ENCODE measurements around the gene ATXN7L1. TPM values are rescaled to one million over a fixed set of nuclear protein-coding genes. Genes with fewer than 3 reads are reported as not detected.

ATXN7L1 gene
- total RNA-seq, 1 experiment from 2014 or later: 29.9 TPM

- H3K27me3 ChIP-seq (replicated peaks; ENCODE audit: insufficient read depth, low read depth, low read length, poor library complexity): no peaks in the 10 kb centered on the region
- ChIA-PET POLR2A (ENCODE audit: low non-redundant PET) (no interaction called here), CTCF (interaction anchor here (0.5 kb wide), 1 partner anchor 258 kb away, joined by 8 read pairs; no protein-coding TSS in a partner anchor)
- peaks cover 14% of the 10 kb centered on the region for H3K36me3 ChIP-seq (ENCODE audit: insufficient read depth, low read length, poor library complexity, severe bottlenecking)
- DNase-seq (ENCODE audit: low spot score): no peak
- intact Hi-C loops (cut with micrococcal nuclease; ENCODE audit: unreplicated experiment): no loop called here
- BruUV-seq (replicated peaks): no TSS peak
- peaks cover 4% of the 10 kb centered on the region for H3K9me3 ChIP-seq (ENCODE audit: low read depth, low read length, poor library complexity, severe bottlenecking)
- H3K4me3 ChIP-seq (ENCODE audit: low read depth, low read length, poor library complexity, severe bottlenecking): no peak overlapping the region
- no peak for TF ChIP-seq EZH2 (IDR thresholded peaks at IDR 0.05; ENCODE audit: borderline replicate concordance, low read depth, low read length, poor library complexity, severe bottlenecking)
- TF ChIP-seq CTCF (conservative IDR thresholded peaks at IDR 0.05; ENCODE audit: low read depth, low read length): no peak
- H3K4me1 ChIP-seq (ENCODE audit: insufficient read depth, low read length, poor library complexity, severe bottlenecking): no peaks in the 10 kb centered on the region
- no peak overlapping the region for H3K27ac ChIP-seq (ENCODE audit: low read depth, low read length, poor library complexity, severe bottlenecking)
Measured at GRCh38 chr7:105906695-105907094, 30.3 kb upstream of the ATXN7L1 start.

GRCh38 chr7:105905910-105906568, 29.6 kb upstream of the ATXN7L1 start:
- intact Hi-C loops (cut with micrococcal nuclease; ENCODE audit: unreplicated experiment): no loop called here
- Histone ChIP-seq H3K4me1 (ENCODE audit: insufficient read depth, low read length, poor library complexity, severe bottlenecking) (no peaks in the 10 kb centered on the region), H3K27me3 (replicated peaks; ENCODE audit: insufficient read depth, low read depth, low read length, poor library complexity) (no peaks in the 10 kb centered on the region), H3K27ac (ENCODE audit: low read depth, low read length, poor library complexity, severe bottlenecking) (no peak overlapping the region), H3K4me3 (ENCODE audit: low read depth, low read length, poor library complexity, severe bottlenecking) (no peak overlapping the region), H3K9me3 (ENCODE audit: low read depth, low read length, poor library complexity, severe bottlenecking) (peaks cover 2% of the 10 kb centered on the region), H3K36me3 (ENCODE audit: insufficient read depth, low read length, poor library complexity, severe bottlenecking) (peaks cover 9% of the 10 kb centered on the region)
- no peak for TF ChIP-seq CTCF (conservative IDR thresholded peaks at IDR 0.05; ENCODE audit: low read depth, low read length)
- TF ChIP-seq EZH2 (IDR thresholded peaks at IDR 0.05; ENCODE audit: borderline replicate concordance, low read depth, low read length, poor library complexity, severe bottlenecking): no peak
- ChIA-PET POLR2A (ENCODE audit: low non-redundant PET) (no interaction called here), CTCF (no interaction called here)
- BruUV-seq (replicated peaks): no TSS peak
- peak; percentile 24 for DNase-seq (ENCODE audit: low spot score)

GRCh38 chr7:105905209-105905909, 29.0 kb upstream of the ATXN7L1 start:
- POLR2A ChIA-PET (ENCODE audit: low non-redundant PET): no interaction called here
- intact Hi-C loops (cut with micrococcal nuclease; ENCODE audit: unreplicated experiment): no loop called here

More at GRCh38 chr7:105905209-105905909, 29.0 kb upstream of the ATXN7L1 start:
- no peaks in the 10 kb centered on the region for H3K27me3 ChIP-seq (replicated peaks; ENCODE audit: insufficient read depth, low read depth, low read length, poor library complexity)
- no peak for DNase-seq (ENCODE audit: low spot score)
- H3K27ac ChIP-seq (ENCODE audit: low read depth, low read length, poor library complexity, severe bottlenecking): no peak overlapping the region
- H3K9me3 ChIP-seq (ENCODE audit: low read depth, low read length, poor library complexity, severe bottlenecking): no peaks in the 10 kb centered on the region
- CTCF ChIA-PET: no interaction called here
- no TSS peak for BruUV-seq (replicated peaks)
- H3K4me1 ChIP-seq (ENCODE audit: insufficient read depth, low read length, poor library complexity, severe bottlenecking): no peaks in the 10 kb centered on the region
- H3K36me3 ChIP-seq (ENCODE audit: insufficient read depth, low read length, poor library complexity, severe bottlenecking): peaks cover 3% of the 10 kb centered on the region
- TF ChIP-seq EZH2 (IDR thresholded peaks at IDR 0.05; ENCODE audit: borderline replicate concordance, low read depth, low read length, poor library complexity, severe bottlenecking): no peak
- H3K4me3 ChIP-seq (ENCODE audit: low read depth, low read length, poor library complexity, severe bottlenecking): no peak overlapping the region
